NCI-H2227 (cell line): ENCODE measurements around the gene ACTG1.

Experiments
- DNase-seq: peaks from one replicate; lab custom pipeline; 2025; ENCODE audit not compliant: unreplicated experiment; lab: John Stamatoyannopoulos, UW

Gene ACTG1

GRCh38 chr17:81518113-81518784 lies 5.7 kb upstream of the ACTG1 start:
- no peak for DNase-seq

DNA sequence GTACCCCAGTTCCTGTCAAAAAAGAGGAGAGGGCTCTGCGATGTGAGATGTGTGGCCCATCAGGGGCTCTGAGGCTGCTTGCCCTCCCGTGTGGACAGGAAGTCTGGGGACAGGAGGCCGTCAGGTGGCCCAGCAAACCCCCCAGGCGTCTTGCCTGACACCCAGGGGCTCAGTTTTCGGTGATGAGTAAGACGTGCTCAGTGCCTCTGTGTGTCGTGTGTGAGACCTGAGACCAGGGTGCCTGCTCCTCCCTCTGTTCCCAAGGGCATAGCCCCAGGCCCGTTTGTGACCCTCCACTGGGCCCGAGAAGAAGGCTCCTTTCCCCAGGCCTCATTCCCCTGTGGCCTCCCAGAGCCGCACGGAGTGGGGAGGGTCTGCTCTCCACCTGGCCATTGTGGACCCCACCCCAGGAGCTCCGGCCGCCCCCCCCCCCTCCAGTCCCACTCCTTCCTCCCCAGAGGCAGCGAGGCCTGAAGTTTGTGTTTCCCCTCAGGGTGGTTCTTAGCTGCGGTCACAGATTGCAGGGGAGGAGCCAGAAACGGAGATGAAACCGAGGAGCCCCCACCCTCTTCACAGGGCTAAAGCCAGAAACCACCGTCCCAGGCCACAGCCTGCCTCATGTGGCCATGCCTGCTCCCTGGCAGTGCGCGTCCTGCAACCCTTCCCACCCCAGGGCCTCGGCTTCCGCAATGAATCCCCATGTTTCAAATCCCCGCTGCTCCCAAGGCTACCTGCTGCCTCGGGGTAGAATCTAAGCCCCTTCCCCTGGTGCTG lies 4.9 kb upstream of the ACTG1 start:
- DNase-seq = no peak

- DNase-seq = no peak
Measured at GRCh38 chr17:81517009-81517338, 4.4 kb upstream of the ACTG1 start.

GRCh38 chr17:81516439-81516838 lies 3.8 kb upstream of the ACTG1 start:
- no peak for DNase-seq

DNA sequence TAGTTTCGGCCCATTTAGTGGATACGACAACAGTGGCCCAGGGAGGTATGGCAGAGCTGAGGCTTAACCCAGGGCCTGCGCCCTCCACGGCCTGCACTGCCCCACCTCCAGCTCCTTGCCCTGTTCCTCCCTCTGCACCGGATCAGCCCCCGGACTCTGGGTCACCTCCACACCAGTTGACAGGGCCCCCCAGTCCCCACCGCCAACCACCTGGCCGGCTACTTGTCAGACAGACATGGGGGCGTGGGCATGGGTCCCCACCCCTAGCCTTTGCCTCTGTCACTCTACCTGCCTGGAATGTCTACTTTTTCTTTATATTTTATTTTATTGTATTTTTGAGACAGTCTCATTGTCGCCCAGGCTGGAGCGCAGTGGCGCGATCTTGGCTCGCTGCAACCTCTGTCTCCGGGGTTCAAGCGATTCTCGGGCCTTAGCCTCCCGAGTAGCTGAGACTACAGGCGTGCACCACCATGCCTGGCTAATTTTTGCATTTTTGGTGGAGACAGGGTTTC lies 3.0 kb upstream of the ACTG1 start:
- no peak for DNase-seq

GRCh38 chr17:81514739-81515529 lies 2.3 kb upstream of the ACTG1 start:
- DNase-seq = peak; percentile 83

GRCh38 chr17:81514489-81514738 lies 1.8 kb upstream of the ACTG1 start:
- DNase-seq = no peak

GRCh38 chr17:81513753-81514488 lies 1.3 kb upstream of the ACTG1 start:
- peak; percentile 76 for DNase-seq

DNA sequence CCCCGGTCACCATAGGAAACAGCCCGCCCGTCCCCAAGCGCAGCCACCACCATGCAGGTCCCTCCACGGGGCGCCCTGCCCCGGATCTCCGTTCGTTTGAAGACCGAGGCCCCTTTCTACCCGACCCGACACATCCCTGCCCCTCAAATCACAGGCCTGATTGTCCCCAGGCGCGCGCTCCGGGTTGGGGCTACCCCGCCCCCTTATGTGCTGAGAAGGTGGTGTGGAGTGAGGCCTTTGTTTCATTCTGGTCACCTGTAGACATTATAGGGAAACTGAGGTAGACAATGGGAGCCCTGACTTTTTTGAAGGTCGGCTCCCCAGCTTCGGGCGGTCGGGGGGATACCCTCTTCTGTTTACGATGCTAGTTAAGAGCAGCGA lies 763 bp upstream of the ACTG1 start:
- DNase-seq = peak; percentile 80

DNA sequence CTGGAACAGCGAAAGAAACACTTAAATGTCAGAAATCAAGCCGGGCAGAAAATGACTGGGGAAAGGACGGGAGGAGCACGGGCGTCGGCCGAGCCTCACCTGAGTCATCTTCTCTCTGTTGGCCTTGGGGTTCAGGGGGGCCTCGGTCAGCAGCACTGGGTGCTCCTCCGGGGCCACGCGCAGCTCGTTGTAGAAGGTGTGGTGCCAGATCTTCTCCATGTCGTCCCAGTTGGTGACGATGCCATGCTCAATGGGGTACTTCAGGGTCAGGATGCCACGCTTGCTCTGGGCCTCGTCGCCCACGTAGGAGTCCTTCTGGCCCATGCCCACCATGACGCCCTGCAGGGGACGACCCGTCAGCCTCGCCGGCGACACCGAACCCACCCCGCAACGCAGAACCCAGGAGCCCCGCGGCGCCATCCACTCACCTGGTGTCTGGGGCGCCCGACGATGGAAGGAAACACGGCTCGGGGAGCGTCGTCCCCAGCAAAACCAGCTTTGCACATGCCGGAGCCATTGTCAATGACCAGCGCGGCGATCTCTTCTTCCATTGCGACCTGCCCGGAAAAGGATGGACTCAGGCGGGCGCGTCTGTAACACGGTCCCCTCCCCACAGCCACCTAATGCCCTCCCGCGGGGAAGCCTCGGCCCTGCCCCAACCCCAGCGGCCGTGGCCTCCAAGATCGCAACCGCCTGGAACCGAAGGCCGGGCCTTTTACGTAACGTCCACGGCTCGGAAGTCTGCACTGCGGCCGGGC lies 616 bp downstream of the ACTG1 start:
- DNase-seq = no peak

- no peak for DNase-seq
Measured at GRCh38 chr17:81511554-81511803, 1.1 kb downstream of the ACTG1 start.

DNA sequence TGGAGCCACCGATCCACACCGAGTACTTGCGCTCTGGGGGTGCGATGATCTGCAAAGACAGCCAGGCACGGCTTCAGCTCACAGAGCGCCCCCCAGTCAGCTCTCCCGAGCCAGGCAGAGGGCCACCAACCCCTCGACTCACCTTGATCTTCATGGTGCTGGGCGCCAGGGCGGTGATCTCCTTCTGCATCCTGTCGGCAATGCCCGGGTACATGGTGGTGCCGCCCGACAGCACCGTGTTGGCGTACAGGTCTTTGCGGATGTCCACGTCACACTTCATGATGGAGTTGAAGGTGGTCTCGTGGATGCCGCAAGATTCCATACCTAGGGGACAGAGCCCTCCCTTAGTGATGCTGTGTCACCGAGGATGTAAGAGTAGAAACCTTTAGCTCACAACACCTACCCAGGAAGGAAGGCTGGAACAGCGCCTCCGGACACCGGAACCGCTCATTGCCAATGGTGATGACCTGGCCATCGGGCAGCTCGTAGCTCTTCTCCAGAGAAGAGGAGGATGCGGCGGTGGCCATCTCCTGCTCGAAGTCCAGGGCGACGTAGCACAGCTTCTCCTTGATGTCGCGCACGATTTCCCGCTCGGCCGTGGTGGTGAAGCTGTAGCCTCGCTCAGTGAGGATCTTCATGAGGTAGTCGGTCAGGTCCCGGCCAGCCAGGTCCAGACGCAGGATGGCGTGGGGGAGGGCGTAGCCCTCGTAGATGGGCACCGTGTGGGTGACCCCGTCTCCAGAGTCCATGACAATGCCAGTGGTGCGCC lies 1.6 kb downstream of the ACTG1 start:
- no peak for DNase-seq

GRCh38 chr17:81509972-81510784 lies 2.4 kb downstream of the ACTG1 start:
- DNase-seq = no peak

DNA sequence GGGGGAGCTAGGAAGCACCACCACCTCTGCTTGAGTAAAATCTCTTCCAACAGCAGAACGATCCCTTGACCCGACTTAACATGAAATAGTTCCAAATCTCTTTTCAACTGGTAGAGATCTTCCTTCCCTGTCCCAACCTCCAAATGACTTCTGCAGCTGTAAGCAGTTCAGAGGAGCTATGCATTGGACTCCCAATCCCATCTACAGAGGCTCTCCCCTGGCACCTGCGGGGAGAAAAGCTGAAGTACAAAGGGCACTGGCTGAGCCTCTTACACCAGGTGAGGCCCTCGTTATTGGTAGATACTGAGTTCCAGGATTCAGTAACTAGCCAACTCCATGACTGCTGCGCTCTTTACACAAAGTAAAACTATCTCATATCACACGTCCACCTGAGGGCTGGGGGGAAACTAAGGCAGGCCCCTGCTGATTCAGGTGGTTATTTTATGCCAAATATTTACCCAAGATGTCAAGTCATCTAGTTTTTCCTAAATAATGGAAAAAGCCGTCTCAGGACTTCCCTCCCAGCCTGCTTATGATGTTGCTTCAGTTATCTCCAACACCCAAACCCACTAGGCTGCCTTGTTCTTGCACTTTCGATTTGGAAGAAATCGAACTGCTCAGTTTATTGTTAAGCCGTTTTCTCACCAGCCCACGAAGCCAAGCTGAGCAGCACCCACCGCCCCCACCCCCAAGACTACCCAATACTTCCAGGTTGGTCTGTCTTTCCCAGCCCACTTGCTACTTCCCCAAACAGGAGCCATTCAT lies 3.2 kb downstream of the ACTG1 start:
- no peak for DNase-seq

DNA sequence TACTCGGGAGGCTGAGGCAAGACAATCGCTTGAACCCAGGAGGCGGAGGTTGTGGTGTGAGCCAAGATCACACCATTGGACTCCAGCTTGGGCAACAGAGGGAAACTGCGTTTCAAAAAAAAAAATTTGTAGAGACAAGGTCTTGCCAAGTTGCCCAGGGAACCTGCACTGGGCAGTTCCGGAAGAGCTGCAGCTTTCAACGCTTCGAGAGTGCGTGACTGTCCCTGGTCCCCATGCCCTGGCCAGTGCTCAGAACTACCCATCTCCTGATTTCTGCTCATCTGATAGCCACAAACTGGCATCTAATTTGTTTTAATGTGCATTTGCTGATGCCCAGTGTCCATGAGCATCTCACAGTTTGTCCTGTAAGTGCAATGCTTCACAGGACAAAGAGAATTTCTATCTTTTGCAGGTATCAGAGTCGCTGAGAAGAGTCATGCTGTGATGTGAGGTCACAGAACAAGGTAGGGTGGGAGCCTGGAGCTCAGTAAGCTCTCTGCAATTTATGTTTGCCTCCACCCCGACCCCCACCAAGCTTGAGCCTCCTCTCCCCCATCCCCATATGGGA lies 3.9 kb downstream of the ACTG1 start:
- no peak for DNase-seq

DNA sequence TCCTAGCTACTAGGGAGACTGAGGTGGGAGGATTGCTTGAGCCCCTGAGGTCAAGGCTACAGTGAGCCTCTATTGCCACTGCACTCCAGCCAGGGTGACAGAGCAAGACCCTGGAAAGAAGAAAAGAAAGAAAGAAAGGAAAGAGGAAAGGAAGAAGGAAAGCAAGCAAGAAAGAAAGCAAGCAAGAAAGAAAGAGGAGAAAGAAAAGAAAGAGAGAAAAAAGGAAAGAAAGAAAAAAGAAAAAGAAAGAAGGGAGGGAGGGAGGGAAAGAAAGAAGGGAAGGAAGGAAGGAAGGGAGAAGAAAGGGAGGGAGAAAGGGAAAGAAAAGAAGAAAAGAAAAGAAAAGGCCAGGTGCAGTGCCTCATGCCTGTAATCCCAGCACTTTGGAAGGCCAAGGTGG lies 9.0 kb downstream of the ACTG1 start:
- DNase-seq = no peak

- DNase-seq = no peak
Measured at GRCh38 chr17:81502471-81503017, 10.1 kb downstream of the ACTG1 start.

- no peak for DNase-seq
Measured at GRCh38 chr17:81500047-81500446, 12.6 kb downstream of the ACTG1 start.
